IMR-90 (cell line): ENCODE data around the gene COX19. TPM values are rescaled to one million over a fixed set of nuclear protein-coding genes. Genes with fewer than 3 reads are reported as not detected.

Experiments
- ATAC-seq: fragments of 200-7000 bp; cut with Tn5 transposase; 2 replicates; pipeline ENCODE4 v1.9.1; 2020; ENCODE audit warnings: low read depth, mild to moderate bottlenecking, moderate library complexity
- BruUV-seq: library from RNA; stranded (reverse); fragments of 400-500 nt; replicated peaks from 2 replicates; lab custom pipeline; 2021; lab: Mats Ljungman, UMichigan
- CTCF ChIA-PET: fragments of 300-600 bp; formaldehyde crosslinking; extraction: SDS; loops from one replicate; lab custom pipeline; 2021; ENCODE audit warnings: antibody characterized with exemption; lab: Yijun Ruan, JAX
- POLR2A ChIA-PET: fragments of 300-600 bp; sonication (Branson Sonifier 250); formaldehyde crosslinking; loops from one replicate; lab custom pipeline; 2022; ENCODE audit warnings: antibody characterized with exemption; ENCODE audit not compliant: unreplicated experiment; lab: Charles Lee
- DNase-seq: peaks from one replicate; pipeline ENCODE4 v3.0.0; 2013
- H2AFZ ChIP-seq: replicated peaks from 2 replicates; pipeline ENCODE3; 2013; ENCODE audit warnings: low read length, mild to moderate bottlenecking; ENCODE audit not compliant: poor library complexity
- H2AK5ac ChIP-seq: 2 replicates; pipeline ENCODE4 v1.6.1; 2013; ENCODE audit warnings: low read depth, low read length, inconsistent platforms
- H2AK9ac ChIP-seq: replicated peaks from 2 replicates; pipeline ENCODE3; 2013; ENCODE audit warnings: mild to moderate bottlenecking, low read depth, low read length, moderate library complexity; ENCODE audit not compliant: poor library complexity
- H2BK120ac ChIP-seq: 2 replicates; pipeline ENCODE4 v1.6.1; 2013; ENCODE audit warnings: low read depth, low read length, inconsistent platforms
- H2BK15ac ChIP-seq: 3 replicates; pipeline ENCODE4 v1.6.1; 2013; ENCODE audit warnings: low read depth, low read length, inconsistent platforms
- H2BK20ac ChIP-seq: 2 replicates; pipeline ENCODE4 v1.6.1; 2013; ENCODE audit warnings: low read depth, mild to moderate bottlenecking, inconsistent platforms, low read length, moderate library complexity
- H2BK5ac ChIP-seq: 2 replicates; pipeline ENCODE4 v1.6.1; 2013; ENCODE audit warnings: mild to moderate bottlenecking, low read depth, low read length, inconsistent platforms; ENCODE audit not compliant: poor library complexity, severe bottlenecking
- H3K14ac ChIP-seq: replicated peaks from 2 replicates; pipeline ENCODE4 v1.6.1; 2013; ENCODE audit warnings: low read depth, low read length, inconsistent platforms
- H3K18ac ChIP-seq: 2 replicates; pipeline ENCODE4 v1.6.1; 2013; ENCODE audit warnings: low read depth, low read length, control low read depth
- H3K23ac ChIP-seq: 2 replicates; pipeline ENCODE4 v1.6.1; 2013; ENCODE audit warnings: low read depth, low read length, inconsistent platforms
- H3K27ac ChIP-seq: 2 replicates; pipeline ENCODE4 v1.5.1; 2013; ENCODE audit warnings: mild to moderate bottlenecking, control low read depth, low read length; ENCODE audit not compliant: insufficient read depth
- H3K27me3 ChIP-seq: 2 replicates; pipeline ENCODE4 v1.6.1; 2013; ENCODE audit warnings: low read length; ENCODE audit not compliant: control insufficient read depth, insufficient read depth
- H3K36me3 ChIP-seq: 2 replicates; pipeline ENCODE4 v1.6.1; 2013; ENCODE audit warnings: low read length, mixed read lengths; ENCODE audit not compliant: control insufficient read depth, insufficient read depth
- H3K4ac ChIP-seq: 2 replicates; pipeline ENCODE4 v1.6.1; 2013; ENCODE audit warnings: low read depth, low read length, inconsistent platforms
- H3K4me1 ChIP-seq: 2 replicates; pipeline ENCODE4 v1.6.1; 2013; ENCODE audit warnings: low read length, mixed read lengths; ENCODE audit not compliant: control insufficient read depth, insufficient read depth
- H3K4me2 ChIP-seq: 2 replicates; pipeline ENCODE4 v1.6.1; 2013; ENCODE audit warnings: low read depth, mild to moderate bottlenecking, control low read depth, low read length, moderate library complexity
- H3K4me3 ChIP-seq: 2 replicates; pipeline ENCODE4 v1.5.1; 2013; ENCODE audit warnings: low read depth, mild to moderate bottlenecking, control low read depth, low read length, moderate library complexity; ENCODE audit not compliant: insufficient read depth
- H3K56ac ChIP-seq: 2 replicates; pipeline ENCODE4 v1.6.1; 2013; ENCODE audit warnings: low read length, inconsistent platforms; ENCODE audit not compliant: insufficient read depth; ENCODE audit errors: extremely low read depth
- H3K79me1 ChIP-seq, 2 experiments: 2 replicates each; pipeline ENCODE4 v1.6.1; 2013; ENCODE audit warnings: low read length in 2 of 2, inconsistent platforms in 1 of 2, low read depth in 1 of 2
- H3K9ac ChIP-seq: 2 replicates; pipeline ENCODE4 v1.6.1; 2013; ENCODE audit warnings: low read depth, low read length, control low read depth
- H3K9me1 ChIP-seq: 2 replicates; pipeline ENCODE4 v1.6.1; 2013; ENCODE audit warnings: low read length, inconsistent platforms; ENCODE audit not compliant: insufficient read depth
- H3K9me3 ChIP-seq: 2 replicates; pipeline ENCODE4 v1.6.1; 2013; ENCODE audit warnings: low read length; ENCODE audit not compliant: control insufficient read depth, insufficient read depth
- H4K20me1 ChIP-seq: 2 replicates; pipeline ENCODE4 v1.6.1; 2013; ENCODE audit warnings: low read length, inconsistent platforms; ENCODE audit not compliant: insufficient read depth
- H4K5ac ChIP-seq: 2 replicates; pipeline ENCODE4 v1.6.1; 2013; ENCODE audit warnings: mild to moderate bottlenecking, low read depth, low read length, control low read depth
- H4K8ac ChIP-seq, 2 experiments: 2 replicates each; pipeline ENCODE4 v1.6.1; 2013; ENCODE audit warnings: low read depth in 2 of 2, low read length in 2 of 2, control low read depth in 1 of 2, inconsistent platforms in 1 of 2
- H4K91ac ChIP-seq: 2 replicates; pipeline ENCODE4 v1.6.1; 2013; ENCODE audit warnings: low read depth, low read length, inconsistent platforms; ENCODE audit not compliant: insufficient read depth
- BHLHE40 ChIP-seq: fragments of 150-350 bp; IDR thresholded peaks from 2 replicates; pipeline ENCODE4 v1.6.1; 2016; ENCODE audit warnings: mild to moderate bottlenecking, low read depth, low read length
- CEBPB ChIP-seq: IDR thresholded peaks from 2 replicates; pipeline ENCODE4 v1.6.1; 2012; ENCODE audit warnings: low read depth, low read length, improper control_type of control experiment
- FOS ChIP-seq: fragments of 150-350 bp; IDR thresholded peaks from 2 replicates; pipeline ENCODE4 v1.6.1; 2016; ENCODE audit warnings: low read depth, low read length
- MAFK ChIP-seq: IDR thresholded peaks from 2 replicates; pipeline ENCODE4 v1.6.1; 2012; ENCODE audit warnings: low read depth, low read length, improper control_type of control experiment
- MXI1 ChIP-seq: IDR thresholded peaks from 2 replicates; pipeline ENCODE4 v1.6.1; 2012; ENCODE audit warnings: low read depth, mild to moderate bottlenecking, low read length, moderate library complexity, borderline replicate concordance
- NFE2L2 ChIP-seq: fragments of 150-350 bp; IDR thresholded peaks from 2 replicates; pipeline ENCODE4 v1.6.1; 2016; ENCODE audit warnings: low read depth, mild to moderate bottlenecking, low read length
- POLR2A ChIP-seq: IDR thresholded peaks from 2 replicates; pipeline ENCODE4 v1.6.1; 2012; ENCODE audit warnings: mild to moderate bottlenecking, low read depth, low read length
- RAD21 ChIP-seq: IDR thresholded peaks from 2 replicates; pipeline ENCODE4 v1.6.1; 2012; ENCODE audit warnings: low read length, improper control_type of control experiment
- RCOR1 ChIP-seq: IDR thresholded peaks from 2 replicates; pipeline ENCODE4 v1.6.1; 2012; ENCODE audit warnings: mild to moderate bottlenecking, low read length, improper control_type of control experiment; ENCODE audit not compliant: insufficient replicate concordance
- RFX5 ChIP-seq: IDR thresholded peaks from 2 replicates; pipeline ENCODE4 v1.8.0; 2012; ENCODE audit warnings: low read depth, mild to moderate bottlenecking, low read length, moderate library complexity
- SMC3 ChIP-seq: fragments of 150-350 bp; IDR thresholded peaks from 2 replicates; pipeline ENCODE4 v1.6.1; 2016; ENCODE audit warnings: low read depth, mild to moderate bottlenecking, antibody characterized with exemption, low read length, moderate library complexity
- WGBS, 2 experiments: methylation state at CpG; one replicate each; pipeline versions ENCODE4 v1.1.5 to v1.1.7; 2013; ENCODE audit warnings: missing lambda C conversion rate in 2 of 2; ENCODE audit not compliant: insufficient read length in 1 of 2; ENCODE audit errors: extremely low coverage in 2 of 2; 5-methylcytosine and 5-hydroxymethylcytosine counted together
- dilution Hi-C: fragments of 300-500 bp; cut with HindIII; formaldehyde crosslinking; loops from one replicate; pipeline ENCODE4 v1.14.3; 2018; ENCODE audit warnings: low sequenced_read_pairs; ENCODE audit not compliant: unreplicated experiment
- in situ Hi-C: fragments of 300-500 bp; cut with MboI; formaldehyde crosslinking; loops from 3 replicates; pipeline ENCODE4 v1.14.3; 2019; ENCODE audit warnings: low sequenced_read_pairs, inconsistent platforms, mixed read lengths
- intact Hi-C: fragments of 100-400 bp; cut with micrococcal nuclease; formaldehyde crosslinking; loops from 2 replicates; pipeline ENCODE4 v1.10.0; 2022
- polyA plus RNA-seq, 3 experiments: library from polyadenylated mRNA; depleted of rRNA; stranded (reverse); fragments of >200 nt; gene quantifications; 2 replicates each; pipeline ENCODE4 v1.2.3, GENCODE V29; 2012; ENCODE audit warnings: low replicate concordance in 1 of 3
- total RNA-seq: library from RNA; depleted of rRNA; stranded (reverse); fragments of >200 nt; gene quantifications from 2 replicates; pipeline ENCODE4 v1.2.3, GENCODE V29; 2012
- TF ChIP-seq, protein P1 (sequence below): conservative IDR thresholded peaks from 2 replicates; pipeline ENCODE4 v1.5.1; 2012; ENCODE audit warnings: mild to moderate bottlenecking, low read depth, low read length, improper control_type of control experiment
- TF ChIP-seq, protein P2 (sequence below): fragments of 150-350 bp; IDR thresholded peaks from 2 replicates; pipeline ENCODE4 v1.6.1; 2016; ENCODE audit warnings: low read depth, mild to moderate bottlenecking, low read length, moderate library complexity, borderline replicate concordance
- TF ChIP-seq, protein P3 (sequence below): fragments of 150-350 bp; IDR thresholded peaks from 2 replicates; pipeline ENCODE4 v1.6.1; 2017; ENCODE audit warnings: mild to moderate bottlenecking, antibody characterized with exemption, low read length, low read depth

The COX19 gene
- total and polyA plus RNA-seq, 2 of the 4 experiments (the other 2 are of a cell fraction) = 3.9 to 7.3 TPM

DNA sequence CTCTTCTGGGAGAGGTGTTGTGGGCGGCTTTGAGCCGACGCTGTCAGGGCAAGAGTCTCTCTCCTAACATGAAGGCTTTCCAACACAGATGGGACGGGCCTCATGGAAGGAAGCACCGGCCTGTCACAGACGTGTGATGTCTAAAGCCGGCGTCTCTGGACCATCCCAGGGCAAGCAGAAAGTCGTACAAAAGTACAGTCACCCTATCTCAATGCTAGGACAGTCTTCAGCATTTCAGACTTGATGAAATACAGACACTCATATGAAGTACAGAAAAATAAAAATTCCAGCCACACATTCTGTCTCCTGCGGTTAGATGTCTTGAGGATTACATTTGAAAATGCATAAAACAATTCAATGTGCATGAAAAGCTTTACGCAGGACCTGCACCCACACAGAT, 38.2 kb upstream of the COX19 start:
- H2AFZ ChIP-seq = no peak overlapping the region
- no TSS peak for BruUV-seq
- ATAC-seq (no peak; the same call in 1 of the 2 replicates), DNase-seq (no peak)
- H3K23ac ChIP-seq = no peak overlapping the region
- no peak overlapping the region for H3K9ac ChIP-seq
- H3K27ac ChIP-seq = no peak overlapping the region
- H3K27me3 ChIP-seq = no peaks in the 10 kb centered on the region
- H4K20me1 ChIP-seq = peaks cover 27% of the 10 kb centered on the region
- H3K4me1 ChIP-seq = no peaks in the 10 kb centered on the region
- intact Hi-C loops = no loop called here
- peaks cover 18% of the 10 kb centered on the region for H3K36me3 ChIP-seq
- no peaks in the 10 kb centered on the region for H3K9me3 ChIP-seq
- no peak overlapping the region for H3K18ac ChIP-seq
- H2BK15ac ChIP-seq = no peak overlapping the region
- ChIA-PET POLR2A (no interaction called here), CTCF (no interaction called here)
- H3K14ac ChIP-seq = no peak overlapping the region
- no peak overlapping the region for H2AK9ac ChIP-seq
- H3K79me1 ChIP-seq = peaks cover 0 to 45% of the 10 kb centered on the region in 2 experiments; a peak in 3 of 4 replicates
- no peak overlapping the region for H4K8ac ChIP-seq
- no peak overlapping the region for H2BK5ac ChIP-seq
- H2AK5ac ChIP-seq = no peak overlapping the region
- H4K5ac ChIP-seq = no peak overlapping the region
- H4K91ac ChIP-seq = no peak overlapping the region
- dilution Hi-C loops = no loop called here
- no peak overlapping the region for H2BK20ac ChIP-seq
- no peak overlapping the region for H3K4me3 ChIP-seq
- no peak overlapping the region for H3K56ac ChIP-seq
- no peak overlapping the region for H3K4ac ChIP-seq
- TF ChIP-seq CEBPB = no peak
- no peak for TF ChIP-seq FOS
- TF ChIP-seq, protein P1, sequence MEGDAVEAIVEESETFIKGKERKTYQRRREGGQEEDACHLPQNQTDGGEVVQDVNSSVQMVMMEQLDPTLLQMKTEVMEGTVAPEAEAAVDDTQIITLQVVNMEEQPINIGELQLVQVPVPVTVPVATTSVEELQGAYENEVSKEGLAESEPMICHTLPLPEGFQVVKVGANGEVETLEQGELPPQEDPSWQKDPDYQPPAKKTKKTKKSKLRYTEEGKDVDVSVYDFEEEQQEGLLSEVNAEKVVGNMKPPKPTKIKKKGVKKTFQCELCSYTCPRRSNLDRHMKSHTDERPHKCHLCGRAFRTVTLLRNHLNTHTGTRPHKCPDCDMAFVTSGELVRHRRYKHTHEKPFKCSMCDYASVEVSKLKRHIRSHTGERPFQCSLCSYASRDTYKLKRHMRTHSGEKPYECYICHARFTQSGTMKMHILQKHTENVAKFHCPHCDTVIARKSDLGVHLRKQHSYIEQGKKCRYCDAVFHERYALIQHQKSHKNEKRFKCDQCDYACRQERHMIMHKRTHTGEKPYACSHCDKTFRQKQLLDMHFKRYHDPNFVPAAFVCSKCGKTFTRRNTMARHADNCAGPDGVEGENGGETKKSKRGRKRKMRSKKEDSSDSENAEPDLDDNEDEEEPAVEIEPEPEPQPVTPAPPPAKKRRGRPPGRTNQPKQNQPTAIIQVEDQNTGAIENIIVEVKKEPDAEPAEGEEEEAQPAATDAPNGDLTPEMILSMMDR = no peak
- TF ChIP-seq BHLHE40 = no peak
- no peak for TF ChIP-seq RAD21
- TF ChIP-seq POLR2A = no peak
- no peak for TF ChIP-seq SMC3
- no peak for TF ChIP-seq MAFK
- TF ChIP-seq RFX5 = no peak
- TF ChIP-seq, protein P2, sequence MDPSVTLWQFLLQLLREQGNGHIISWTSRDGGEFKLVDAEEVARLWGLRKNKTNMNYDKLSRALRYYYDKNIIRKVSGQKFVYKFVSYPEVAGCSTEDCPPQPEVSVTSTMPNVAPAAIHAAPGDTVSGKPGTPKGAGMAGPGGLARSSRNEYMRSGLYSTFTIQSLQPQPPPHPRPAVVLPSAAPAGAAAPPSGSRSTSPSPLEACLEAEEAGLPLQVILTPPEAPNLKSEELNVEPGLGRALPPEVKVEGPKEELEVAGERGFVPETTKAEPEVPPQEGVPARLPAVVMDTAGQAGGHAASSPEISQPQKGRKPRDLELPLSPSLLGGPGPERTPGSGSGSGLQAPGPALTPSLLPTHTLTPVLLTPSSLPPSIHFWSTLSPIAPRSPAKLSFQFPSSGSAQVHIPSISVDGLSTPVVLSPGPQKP = no peak
- no peak for TF ChIP-seq MXI1
- TF ChIP-seq RCOR1 = no peak
- TF ChIP-seq, protein P3, sequence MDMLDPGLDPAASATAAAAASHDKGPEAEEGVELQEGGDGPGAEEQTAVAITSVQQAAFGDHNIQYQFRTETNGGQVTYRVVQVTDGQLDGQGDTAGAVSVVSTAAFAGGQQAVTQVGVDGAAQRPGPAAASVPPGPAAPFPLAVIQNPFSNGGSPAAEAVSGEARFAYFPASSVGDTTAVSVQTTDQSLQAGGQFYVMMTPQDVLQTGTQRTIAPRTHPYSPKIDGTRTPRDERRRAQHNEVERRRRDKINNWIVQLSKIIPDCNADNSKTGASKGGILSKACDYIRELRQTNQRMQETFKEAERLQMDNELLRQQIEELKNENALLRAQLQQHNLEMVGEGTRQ = no peak
- TF ChIP-seq NFE2L2 = no peak
- H3K4me2 ChIP-seq = no peak overlapping the region
- peaks cover 8% of the 10 kb centered on the region for H3K9me1 ChIP-seq
- in situ Hi-C loops = no loop called here
- WGBS, 2 experiments = 53% methylated on average over 9 of the region's 11 CpGs; no CpG with 5 or more reads in 1 of the 2 experiments
- H2BK120ac ChIP-seq = no peak overlapping the region
